Hematopoietic multipotent progenitor cell treated with erythropoietin and hydrocortisone succinate and interleukin-3 and kit ligand, for 15 days (in vitro differentiated cells): Measurements from ENCODE around the gene TMEM138.
A peak's percentile ranks its signal among the peaks of the same experiment; 100 is the strongest.

Experiments
- DNase-seq: peaks from one replicate; pipeline ENCODE4 v3.0.0-alpha.2; 2015; ENCODE audit warnings: low spot score

Gene TMEM138

DNA sequence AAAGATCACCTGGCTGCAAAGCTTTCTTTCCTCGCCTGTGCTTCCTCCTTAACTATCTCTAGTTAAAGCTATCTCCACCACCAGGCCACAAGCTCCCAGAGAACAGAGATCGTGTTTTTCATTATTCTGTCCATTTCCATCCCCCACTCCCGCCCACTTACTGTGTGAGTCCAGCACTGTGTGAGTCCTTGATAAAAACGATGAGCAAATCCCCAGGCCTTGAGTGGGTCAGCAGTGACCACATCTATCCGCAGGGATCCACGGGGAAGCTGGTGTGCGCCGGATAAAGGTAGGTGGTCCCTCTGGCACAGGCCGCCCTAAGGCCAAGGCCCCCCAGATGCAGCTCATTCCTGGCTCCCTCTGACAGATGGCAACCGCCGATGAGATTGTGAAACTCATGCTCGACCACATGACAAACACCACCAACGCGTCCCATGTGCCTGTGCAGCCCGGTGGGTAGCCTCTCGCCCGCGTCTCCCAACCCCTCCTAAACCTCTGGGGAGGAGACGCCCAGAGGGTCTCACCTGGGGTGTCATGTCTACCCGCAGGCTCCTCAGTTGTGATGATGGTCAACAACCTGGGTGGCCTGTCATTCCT is 19.9 kb upstream of the TMEM138 start:
- DNase-seq = no peak

DNA sequence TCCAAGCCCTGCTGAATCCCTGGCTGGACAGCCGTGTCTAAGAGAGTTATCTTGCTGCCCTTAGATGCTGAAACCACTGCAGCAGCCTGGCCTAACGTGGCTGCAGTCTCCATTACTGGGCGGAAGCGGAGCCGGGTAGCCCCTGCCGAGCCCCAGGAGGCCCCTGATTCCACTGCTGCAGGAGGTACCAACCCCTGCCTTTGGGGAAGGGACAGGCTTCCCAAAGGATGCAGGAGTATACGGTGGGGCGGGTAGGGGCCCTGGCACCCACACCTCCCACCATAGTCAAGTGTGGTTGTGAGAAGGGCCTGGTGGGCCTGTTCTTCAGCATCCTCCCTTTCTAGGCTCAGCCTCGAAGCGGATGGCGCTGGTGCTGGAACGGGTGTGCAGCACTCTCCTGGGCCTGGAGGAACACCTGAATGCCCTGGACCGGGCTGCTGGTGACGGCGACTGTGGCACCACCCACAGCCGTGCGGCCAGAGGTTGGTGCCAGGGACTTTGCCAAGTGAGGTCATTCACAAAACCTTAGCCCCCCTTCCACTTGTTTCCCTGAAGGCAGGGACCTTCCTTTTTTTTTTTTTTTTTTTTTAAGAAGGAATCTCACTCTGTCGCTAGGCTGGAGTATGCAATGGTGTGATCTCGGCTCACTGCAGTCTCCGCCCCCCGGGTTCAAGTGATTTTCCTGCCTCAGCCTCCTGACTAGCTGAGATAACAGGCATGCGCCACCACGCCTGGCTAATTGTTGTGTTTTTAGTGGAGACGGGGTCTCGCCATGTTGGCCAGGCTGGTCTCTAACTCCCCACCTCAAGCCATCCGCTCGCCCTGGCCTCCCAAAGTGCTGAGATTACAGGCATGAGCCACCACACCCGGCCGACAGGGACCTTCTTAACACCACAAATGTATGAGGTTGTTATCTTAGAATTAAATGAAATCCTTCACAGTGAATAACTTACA is 18.1 kb upstream of the TMEM138 start:
- peak; percentile 34 for DNase-seq

DNA sequence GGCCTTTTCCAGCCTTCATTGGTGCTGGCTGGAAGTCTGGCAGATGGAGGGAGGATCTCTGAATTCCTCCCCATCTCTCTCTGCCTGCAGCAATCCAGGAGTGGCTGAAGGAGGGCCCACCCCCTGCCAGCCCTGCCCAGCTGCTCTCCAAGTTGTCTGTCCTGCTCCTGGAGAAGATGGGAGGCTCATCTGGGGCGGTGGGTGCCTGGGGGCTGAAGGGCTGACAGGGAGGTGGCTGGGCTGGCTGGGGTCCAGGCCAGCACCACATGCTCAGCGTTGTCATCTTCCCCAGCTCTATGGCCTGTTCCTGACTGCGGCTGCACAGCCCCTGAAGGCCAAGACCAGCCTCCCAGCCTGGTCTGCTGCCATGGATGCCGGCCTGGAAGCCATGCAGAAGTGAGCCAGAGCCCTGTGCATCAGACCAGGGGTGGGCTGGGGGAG is 17.0 kb upstream of the TMEM138 start:
- DNase-seq = no peak

DNA sequence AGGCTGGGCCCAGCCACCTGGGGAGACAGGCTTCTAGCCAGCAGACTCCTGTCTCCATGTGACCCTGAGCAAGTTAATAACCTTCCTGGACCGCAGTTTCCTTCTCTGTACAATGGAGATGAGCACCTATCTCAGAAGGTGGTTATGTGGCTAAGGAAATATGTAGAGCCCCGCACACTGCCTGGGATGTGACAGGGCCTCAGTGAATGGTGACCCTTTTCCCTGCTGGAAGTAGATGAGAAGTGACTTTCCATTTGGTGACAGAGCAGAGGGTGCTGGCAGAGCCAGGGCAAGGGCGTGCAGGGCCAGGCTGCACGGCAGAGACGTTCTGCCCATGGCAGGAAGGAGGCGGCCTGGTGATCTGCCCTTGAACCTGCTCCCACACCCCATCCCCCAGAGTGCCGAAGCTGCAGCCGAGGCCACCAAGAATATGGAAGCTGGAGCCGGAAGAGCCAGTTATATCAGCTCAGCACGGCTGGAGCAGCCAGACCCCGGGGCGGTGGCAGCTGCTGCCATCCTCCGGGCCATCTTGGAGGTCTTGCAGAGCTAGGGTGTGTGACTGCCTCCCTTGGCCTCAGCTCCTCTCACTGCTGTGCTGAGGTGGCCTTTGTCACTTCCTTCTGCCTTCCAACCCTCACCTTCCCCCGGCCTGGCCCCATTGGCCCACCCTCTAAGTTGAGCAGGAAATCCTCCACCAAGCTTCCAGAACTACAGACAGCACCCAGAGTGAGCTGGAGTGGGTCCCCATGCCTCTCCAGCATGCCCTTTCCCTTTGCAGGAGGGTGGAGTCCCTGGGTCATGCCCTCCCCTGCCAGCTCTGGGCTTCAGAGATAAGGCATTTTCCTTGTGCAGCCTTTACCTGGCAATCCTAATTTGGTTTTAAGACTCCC is 16.0 kb upstream of the TMEM138 start:
- peak; percentile 84 for DNase-seq

DNA sequence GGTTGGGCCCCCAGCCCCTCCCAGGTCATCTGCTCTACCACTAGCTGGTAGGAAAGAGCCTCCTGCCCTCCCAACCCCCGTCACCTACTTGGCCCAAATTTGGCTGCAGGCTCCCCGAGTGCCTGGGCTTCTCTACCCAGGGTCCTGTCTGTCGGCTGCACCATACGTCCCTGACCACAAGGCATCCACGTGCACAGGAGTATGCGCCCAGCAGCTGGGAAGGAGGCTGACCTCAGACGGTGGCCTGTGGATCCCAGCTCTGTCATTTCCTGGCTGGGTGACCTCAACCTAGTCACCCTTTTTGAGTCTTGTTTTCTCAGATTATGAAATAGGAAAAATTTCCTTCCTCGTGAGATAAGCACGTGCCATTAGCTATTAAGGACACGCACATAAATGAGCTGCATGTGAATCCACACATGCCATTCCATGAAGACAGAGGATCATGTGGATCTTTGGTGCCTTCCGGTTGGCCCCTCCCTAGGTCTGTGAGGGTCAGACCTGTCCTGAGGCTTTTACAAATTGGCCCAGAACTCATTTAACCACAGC is 14.2 kb upstream of the TMEM138 start:
- DNase-seq = no peak

DNA sequence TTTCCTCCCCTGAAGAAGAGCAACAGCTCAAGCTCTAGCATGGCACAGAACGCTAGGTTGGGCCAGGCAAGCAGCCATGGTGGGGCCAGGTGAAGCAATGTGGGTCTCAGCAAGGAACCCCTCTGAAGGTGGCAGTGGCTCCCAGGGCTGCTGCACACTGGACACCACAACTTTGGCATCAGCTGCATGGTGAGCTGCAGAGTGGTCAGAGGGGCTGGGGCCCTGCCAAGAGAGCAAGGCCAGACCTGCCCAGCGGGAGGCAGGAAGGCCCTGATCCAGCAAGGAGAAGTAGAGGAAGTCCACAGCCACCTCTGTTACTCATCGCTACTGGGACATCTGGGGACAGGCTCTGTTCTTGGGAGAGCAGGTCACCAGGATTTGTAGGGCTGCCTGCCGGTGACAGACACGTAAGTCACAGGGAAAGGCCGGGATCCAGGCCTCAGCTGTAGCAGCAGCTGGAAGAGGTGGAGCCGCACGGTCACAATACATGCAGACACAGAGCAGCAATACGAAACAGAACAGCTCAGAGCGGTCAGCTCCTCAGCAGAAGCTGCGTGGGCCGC is 12.9 kb upstream of the TMEM138 start:
- no peak for DNase-seq

DNA sequence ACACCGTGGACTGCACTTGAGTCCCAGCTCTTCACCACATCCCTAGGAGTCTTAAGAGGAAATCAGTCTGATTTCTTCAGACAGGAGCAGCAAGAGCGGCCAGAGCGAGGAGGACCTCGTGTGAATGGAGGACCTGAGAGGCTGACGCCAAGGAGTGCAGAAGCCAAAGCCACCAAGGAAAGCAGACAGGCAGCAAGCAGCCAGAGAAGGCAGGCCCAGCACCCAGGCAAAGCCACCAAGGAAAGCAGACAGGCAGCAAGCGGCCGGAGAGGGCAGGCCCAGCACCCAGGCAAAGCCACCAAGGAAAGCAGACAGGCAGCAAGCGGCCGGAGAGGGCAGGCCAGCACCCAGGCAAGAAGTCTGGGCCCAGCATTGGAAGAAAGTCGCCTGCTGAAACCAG is 12.3 kb upstream of the TMEM138 start:
- no peak for DNase-seq

DNA sequence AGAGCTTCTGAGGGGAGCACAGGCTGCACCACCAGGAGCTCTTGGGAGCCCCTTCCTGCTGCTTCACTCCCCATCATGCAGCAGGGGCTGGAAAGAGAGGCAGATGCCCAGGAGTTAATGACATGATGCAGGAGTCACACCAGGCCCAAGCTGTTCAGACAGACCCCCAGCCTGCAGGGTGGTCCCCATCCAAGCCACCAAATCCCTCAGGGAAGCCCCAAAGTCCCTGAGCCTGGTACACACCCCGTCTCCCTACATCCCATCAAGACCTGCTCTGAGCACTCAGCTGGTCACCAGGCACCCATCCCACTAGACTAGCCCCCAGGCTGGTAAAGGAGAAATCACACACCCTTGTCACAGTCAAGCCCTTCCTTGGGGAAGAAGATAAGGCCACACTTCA is 11.8 kb upstream of the TMEM138 start:
- DNase-seq = no peak

DNA sequence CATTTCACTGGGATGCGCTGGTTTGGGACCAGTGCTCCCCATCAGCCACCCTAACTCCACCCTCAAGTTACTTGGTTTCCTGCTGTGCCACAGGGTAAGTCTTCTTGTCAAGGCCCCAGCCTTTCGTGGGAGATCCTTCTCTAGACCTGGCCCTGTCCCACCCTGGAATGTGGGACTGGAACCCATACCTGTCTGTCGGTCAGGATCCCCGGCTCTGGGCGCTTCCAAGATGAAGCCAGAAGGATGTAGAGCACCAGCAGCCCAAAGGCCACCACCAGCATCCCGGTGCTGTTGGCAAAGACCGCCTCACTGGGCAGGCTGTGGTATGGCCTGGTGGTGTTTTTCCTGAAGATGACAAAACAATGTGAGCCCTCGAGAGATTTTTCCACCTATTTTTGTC is 11.4 kb upstream of the TMEM138 start:
- DNase-seq = no peak

DNA sequence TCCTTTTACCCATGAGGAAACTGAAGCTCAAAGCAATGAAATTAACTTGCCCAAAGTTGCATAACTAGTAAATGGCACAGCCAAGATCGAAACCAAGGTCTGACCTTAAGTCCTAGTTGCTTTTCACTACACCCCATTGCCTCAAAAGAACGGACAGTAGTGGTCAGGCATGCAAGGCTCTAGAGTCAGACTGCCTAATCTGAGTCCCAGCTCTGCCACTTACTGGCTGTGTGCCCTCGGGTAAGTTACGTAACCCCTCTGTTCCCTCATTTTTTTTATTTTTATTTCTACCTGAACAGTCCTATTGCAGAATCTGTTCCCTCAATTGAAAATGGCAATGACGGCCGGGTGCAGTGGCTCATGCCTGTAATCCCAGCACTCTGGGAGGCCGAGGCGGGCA is 10.1 kb upstream of the TMEM138 start:
- DNase-seq = no peak

DNA sequence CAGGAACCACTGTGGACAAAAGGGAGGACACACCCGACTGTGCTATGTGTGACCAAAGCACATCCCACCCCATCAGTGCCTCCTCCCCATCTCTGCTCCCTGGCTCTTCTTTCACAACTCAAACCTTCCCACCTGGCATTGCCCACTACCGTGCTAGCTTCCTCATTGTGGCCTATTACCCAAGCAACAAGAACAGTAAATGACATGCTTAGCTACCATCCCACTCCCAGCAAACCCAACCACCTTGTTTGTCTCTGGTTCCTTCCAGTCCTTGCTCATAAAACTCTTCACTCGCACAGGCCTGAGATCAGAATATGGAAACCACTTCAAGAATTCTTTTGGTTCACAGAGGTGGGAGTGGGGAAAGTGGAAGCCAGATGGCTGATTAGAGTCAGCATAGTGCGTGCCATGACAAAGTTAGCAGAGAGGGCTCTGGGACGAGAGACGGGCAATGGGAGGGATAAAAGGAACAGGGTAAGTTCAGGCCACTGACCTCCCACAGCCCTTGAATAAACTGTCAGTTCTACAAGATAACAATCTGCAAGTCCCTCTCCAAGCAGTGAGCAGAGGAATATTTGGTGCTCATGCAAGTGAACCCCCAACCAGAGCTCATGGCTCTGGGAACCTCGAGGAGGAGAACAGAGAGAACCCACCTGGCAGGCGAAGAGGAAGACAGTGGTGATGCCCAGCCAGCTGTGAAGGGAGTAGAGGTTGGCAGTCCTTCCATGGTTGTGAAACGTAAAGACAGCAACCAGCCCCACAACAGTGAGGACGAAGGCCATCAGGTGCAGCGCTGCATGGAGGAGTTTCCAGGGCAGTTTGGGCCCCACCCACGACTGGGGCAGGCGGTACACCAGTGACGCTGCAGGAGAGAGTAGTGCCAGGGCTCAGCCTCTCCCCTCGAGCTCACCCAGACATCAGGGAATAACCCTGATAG is 8.8 kb upstream of the TMEM138 start:
- peak; percentile 27 for DNase-seq

DNA sequence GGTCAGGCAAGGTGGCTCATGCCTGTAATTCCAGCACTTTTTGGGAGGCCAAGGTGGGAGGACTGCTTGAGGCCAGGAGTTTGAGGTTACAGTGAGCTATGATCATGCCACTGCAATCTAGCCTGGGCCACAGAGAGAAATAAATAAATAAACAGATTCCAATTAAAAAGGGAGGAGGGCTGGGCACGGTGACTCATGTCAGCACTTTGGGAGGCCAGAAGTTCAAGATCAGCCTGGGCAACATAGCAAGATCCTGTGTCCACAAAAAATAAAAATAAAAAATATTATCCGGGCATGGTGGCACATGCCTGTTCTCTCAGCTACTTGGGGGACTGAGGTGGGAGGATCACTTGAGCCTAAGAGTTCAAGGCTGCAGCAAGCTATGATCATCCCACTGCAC is 8.0 kb upstream of the TMEM138 start:
- DNase-seq = no peak

DNA sequence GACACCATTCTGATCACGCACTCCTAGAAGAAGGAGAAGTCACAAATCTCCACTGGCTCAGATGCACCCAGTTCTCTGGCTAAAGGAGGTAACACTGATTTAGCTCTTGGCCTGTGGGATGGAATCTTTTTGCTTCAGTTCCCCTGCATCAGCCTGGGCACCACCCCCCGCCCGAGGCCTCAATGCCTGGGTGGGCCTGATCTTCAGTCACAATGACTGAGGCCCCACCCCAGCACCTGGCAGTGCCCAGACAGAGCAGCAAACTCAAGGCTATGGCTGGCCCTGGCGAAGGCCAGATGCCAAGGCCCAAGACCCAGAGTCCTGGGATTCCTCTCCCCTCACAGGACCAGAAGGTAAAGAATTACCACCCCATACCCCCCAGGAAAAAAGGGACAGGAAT is 5.5 kb upstream of the TMEM138 start:
- no peak for DNase-seq

DNA sequence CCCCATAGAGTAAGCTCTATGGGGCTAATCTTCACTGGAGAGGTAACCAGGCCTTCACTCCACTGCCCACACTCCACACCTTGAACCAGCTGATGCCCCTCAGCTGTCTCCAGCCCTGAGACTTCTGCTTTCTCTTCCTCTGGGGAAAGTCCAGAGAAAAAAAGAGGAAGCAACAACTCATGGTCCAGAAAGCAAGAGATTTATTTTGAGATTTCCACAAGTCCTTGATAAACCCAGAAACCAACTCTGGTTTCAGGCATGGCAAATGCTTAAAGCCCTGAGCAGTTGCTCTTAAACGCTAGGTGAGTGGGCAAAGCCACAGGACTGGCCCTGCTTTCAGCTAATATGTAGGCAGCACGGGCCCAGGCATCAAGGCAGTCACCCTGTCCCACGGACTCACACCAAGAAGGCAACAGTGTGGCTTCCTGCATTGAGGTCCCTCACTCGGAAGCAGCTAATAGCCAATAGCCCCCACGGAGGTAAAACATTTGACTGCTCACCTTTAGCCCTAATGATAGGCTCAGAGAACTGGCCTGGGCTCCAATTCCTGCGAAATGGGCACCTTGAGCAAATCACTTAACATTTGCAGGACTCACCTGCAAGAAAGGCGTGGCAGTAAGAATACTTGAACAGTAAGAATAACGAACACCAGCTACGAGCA is 4.8 kb upstream of the TMEM138 start:
- no peak for DNase-seq

DNA sequence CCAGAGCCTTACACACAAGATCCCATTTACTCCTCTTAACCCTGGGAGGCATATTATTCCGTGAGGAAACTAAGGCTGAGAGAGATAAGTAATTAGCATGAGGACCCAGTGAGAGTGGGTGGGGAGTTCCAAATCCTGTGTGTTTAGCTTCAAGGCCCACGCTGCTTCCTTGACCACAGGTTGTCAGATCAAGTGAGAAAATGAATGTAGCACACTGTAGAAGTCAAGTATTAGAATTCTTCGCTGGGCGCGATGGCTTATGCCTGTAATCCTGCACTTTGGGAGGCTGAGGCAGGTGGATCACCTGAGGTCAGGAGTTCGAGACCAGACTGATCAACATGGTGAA is 4.3 kb upstream of the TMEM138 start:
- DNase-seq = no peak

DNA sequence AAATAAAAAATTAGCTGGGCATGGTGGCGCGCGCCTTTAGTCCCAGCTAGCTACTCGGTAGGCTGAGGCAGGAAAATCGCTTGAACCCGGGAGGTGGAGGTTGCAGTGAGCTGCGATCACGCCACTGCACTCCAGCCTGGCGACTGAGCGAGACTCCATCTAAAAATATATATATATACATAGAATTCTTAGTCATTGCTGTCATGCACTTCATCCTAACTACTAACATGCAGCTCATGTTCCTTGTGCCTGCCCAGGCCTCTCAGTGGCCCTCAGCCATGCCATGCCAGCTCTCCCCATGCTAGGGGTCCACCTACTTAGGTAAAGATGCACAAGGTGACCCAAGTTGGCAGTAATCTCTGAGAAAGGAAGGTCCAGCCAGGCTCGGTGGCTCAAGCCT is 3.6 kb upstream of the TMEM138 start:
- no peak for DNase-seq

DNA sequence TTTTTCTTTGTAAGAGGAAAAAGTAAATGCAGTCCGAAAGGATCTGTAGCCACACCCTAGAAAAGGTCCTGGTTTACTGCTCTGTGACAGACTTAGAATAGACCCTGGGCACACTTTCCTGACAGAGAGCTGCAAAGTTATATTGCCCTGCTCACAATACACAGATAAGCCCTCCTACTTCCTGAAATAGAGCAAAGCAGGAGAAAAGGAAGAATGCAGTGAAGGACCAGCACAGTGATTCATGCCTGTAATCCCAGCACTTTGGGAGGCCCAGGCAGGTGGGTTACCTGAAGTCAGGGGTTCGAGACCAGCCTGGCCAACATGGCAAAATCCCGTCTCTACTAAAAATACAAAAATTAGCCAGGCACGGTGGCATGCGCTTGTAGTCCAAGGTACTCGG is 2.7 kb upstream of the TMEM138 start:
- no peak for DNase-seq

DNA sequence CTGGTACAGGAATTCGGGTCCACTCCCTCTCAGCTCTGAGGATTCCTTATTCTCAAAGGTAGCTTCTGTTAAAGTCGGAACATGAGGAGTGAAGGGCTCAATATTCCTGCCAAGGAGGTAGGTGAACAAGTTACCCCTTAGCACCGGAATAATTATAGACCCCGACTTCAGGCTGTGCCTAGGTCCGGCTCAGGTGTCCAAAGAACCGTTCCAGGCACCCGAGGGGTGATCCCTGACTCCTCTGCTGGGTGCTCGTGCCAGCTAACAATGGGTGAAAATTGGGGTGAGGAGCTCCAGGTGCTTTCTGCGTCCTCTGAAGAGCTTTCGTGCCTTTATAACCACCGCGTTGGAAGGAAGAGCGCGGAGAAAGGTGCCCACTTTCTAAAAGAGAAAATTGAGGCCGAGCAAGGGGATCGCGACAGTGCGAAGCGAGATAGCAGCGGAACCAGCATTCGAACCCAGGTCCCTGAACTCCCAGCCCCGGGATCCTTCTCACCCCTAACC is 885 bp upstream of the TMEM138 start:
- DNase-seq = no peak

DNA sequence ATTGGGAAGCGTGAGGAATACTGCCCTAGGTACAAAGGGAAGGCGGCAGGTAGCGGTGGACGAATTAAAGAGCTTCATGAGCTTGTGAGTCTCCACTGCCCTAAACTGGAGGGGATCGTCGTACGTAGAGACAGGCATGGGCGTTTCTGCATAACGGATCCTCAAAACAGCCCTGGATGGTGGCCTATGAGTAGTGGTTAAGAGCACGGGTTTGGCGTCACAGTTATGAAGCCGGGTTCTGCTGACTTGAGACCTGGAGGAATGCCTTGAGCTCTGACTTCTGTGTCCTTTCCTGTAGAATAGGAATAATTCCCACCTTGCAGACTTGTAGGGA is 335 bp downstream of the TMEM138 start:
- DNase-seq = peak; percentile 48

DNA sequence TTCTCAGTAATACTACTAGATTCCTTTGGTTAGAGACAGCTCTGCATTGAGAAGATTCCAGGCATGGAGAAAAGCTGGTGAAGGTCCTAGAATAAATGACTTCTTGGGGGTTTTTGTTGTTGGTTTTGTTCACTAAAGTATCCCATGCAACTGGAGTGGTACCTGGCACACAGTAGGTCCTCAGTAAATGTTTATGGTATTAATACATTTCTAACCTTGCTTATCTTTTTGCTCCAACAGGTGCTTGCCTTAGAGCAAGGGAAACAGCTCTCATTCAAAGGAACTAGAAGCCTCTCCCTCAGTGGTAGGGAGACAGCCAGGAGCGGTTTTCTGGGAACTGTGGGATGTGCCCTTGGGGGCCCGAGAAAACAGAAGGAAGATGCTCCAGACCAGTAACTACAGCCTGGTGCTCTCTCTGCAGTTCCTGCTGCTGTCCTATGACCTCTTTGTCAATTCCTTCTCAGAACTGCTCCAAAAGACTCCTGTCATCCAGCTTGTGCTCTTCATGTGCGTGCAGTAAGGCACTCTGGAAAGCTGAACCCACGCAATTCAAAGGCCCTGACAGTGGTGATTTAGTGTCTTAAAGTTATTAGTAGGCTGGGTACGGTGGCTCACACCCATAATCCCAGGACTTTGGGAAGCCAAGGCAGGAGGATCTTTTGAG is 2.0 kb downstream of the TMEM138 start:
- no peak for DNase-seq
